GM18508 (cell line): ENCODE data around the gene NCOA1.
"Not testable (repeated sequence)": the region's sequence is repeated elsewhere in the genome, so short reads cannot be mapped to it uniquely, and the experiment has no call there.

Experiments used
- ATAC-seq: cut with Tn5 transposase; IDR thresholded peaks from one replicate; pipeline ENCODE4 v1.9.1; 2021; ENCODE audit warnings: moderate number of reproducible peaks; ENCODE audit not compliant: insufficient read depth, unreplicated experiment

Gene NCOA1

DNA sequence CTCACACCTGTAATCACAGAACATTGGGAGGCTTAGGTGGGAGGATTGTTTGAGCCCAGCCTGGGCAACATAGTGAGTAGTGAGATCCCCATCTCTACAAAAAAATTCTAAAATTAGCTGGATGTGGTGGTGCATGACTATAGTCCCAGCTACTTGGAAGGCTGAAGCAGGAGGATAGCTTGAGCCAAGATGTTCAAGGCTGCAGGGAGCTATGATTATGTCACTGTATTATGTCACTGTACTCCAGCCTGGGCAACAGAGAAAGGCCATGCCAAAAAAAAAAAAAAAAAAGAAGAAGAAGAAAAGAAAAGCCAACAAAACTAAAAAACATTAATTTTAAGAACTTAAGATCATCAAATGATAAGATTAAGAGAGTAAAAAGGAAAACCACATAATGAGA is 17.4 kb upstream of the NCOA1 start:
- no peak for ATAC-seq

- no peak for ATAC-seq
Observed at GRCh38 chr2:24474053-24474452, 17.0 kb upstream of the NCOA1 start.

DNA sequence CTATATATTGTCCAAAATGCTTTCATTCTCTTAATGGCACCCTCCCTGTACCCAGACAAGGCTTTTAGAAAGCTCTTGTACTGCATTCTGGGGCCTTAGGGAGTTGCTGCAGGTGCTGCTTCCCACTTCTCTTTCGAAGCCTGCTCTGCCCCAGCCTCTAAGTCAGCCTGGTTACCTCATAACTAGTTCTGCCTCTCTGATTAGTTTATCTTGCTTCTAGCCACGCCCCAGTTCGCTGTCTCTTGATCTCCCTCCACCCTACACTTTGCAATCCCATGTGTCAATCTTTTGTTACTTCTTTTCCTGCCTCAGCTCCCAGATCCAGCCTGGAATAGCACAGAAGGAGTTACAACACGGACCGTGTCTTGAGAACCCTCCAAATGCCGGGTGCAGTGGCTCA is 13.8 kb upstream of the NCOA1 start:
- ATAC-seq: no peak

DNA sequence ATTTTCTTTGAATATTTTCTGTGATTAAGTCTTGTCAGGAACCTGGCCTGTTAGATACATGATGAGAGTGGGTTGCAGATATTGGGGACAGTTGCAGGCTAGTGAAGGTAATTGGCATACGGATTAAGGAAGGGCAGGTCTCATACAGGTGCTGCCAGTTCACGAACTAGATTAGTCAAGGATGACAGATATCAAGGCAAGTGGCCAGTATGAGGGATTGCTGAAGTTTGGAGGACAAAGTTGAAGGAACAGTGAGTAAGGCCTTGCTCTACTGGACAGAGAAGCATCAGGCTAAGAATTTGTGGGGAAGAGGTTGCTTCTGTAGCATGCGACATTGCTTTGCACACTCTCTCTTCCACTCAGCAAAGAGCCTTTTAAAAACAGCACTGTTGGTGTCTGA is 12.8 kb upstream of the NCOA1 start:
- no peak for ATAC-seq

- ATAC-seq: no peak
Observed at GRCh38 chr2:24480245-24480644, 10.8 kb upstream of the NCOA1 start.

DNA sequence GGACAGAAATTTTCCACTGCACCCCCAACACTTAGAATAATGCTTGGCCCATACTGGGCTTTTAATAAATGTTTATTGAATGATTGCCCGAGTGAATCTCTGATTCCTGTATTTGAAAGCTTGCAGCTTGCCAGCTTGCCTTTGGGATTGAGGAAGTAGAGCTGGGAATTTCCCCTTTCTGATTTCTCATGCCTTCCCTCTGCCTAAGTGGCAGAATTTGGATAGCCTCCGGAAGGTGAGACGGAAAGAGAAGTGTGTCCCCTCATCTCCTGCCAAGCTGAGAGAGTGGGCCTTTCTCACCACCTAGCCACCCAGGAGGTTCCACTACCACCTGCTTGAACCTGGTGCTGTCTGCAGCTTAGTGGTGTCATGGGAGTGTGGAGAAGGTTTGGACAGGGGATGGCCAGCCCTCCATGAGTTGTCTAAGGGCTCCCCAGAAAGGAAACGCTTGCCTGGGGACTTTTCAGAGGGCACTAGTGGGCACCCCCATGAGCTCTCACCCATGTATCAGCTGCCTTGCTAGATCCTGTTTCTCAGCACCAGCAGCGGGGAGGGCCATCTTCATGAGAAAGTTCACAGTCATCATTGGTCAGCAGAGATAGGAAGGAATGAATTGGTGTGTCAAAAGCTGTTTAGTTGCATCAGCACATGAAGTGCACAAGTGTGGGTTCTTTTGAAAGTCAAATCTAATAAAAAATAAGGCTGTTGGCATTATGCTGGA is 8.6 kb upstream of the NCOA1 start:
- ATAC-seq: no peak

GRCh38 chr2:24482972-24483300 is 8.1 kb upstream of the NCOA1 start:
- ATAC-seq: no peak

DNA sequence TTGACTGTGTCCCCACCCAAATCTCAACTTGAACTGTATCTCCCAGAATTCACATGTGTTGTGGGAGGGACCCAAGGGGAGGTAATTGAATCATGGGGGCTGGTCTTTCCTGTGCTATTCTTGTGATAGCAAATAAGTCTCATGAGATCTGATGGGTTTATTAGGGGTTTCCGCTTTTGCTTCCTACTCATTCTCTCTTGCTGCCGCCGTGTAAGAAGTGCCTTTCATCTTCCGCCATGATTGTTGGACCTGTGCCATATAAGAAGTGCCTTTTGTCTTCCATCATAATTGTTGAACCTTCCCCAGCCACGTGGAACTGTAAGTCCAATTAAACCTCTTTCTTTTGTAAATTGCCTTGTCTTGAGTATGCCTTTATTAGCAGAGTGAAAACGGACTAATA is 6.4 kb upstream of the NCOA1 start:
- not testable (repeated sequence) for ATAC-seq

DNA sequence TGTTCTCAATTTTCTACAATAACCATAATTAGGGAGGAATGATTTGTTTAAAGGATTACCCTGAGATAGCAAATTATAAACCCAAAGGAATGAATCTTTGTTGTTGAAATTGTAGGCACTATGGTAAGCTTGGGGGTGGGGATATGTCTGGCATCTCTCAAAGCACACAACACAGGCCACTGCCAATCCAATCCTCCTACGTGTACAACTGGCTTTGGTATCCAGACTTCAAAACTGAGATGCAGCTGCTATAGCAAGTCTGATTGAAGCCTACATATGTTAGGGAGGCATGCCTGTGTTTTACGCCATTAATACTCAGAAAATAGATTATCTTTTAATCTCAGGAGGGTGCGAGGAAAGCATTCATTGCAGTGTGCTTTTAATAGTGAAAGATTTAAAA is 5.9 kb upstream of the NCOA1 start:
- ATAC-seq: no peak

GRCh38 chr2:24486636-24487205 is 4.3 kb upstream of the NCOA1 start:
- ATAC-seq: no peak

DNA sequence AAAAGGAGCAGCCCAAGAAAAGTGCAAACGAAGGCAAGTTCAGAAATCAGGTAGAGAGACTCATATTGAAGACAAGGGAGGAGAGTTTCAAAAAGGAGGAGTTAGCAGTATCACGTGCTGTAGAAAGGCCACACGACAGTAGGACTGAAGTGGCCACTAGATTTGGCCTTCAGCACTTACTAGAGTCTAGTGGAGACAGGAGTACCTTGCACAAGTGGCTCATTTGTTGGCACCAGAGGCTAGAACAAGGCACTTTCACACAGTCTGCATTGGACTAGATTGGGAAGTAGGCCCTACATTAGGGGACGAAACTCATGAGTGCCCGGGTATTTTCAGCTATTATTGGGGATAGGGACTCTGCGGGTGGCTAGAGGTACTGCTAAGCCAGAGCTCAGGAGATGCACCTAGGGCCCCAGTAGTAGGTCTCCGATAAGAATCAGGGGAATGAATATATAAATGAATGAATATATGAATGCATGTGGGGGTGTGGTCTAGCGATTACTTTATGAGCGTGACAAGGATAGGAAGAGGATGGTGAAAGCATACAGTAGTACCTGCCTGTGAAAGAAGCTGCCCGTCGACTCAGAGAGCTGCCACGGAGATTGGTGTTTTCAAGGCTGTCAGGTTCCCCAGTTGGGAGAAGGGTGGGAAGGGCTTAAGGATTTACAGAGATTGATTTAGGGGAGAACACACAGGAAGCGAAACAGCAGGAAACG is 1.4 kb upstream of the NCOA1 start:
- no peak for ATAC-seq

GRCh38 chr2:24490181-24490689 is 819 bp upstream of the NCOA1 start:
- no peak for ATAC-seq

- ATAC-seq: no peak
Observed at GRCh38 chr2:24491542-24492420, 727 bp downstream of the NCOA1 start.

GRCh38 chr2:24492421-24493279 is 1.6 kb downstream of the NCOA1 start:
- ATAC-seq: no peak

DNA sequence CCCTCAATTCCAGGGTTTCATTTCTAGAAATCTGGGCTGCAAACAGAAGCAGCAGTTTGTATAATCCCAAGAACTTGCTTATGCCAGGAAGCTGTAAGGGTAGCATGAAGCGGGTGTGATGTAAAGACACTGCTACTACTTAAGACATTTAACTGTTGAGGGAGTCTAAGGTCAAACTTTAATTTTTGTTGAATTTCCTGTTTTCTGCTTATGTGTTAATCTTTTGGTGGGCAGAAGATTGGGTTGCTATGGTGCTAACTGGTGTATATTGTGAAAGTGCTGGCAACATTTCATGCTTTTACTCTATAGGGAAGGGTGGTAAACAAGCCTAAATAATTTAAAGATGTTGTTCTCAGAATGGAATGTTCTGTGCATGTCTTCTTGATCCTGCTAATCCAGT is 2.7 kb downstream of the NCOA1 start:
- no peak for ATAC-seq

- no peak for ATAC-seq
Observed at GRCh38 chr2:24494410-24494809, 3.4 kb downstream of the NCOA1 start.

GRCh38 chr2:24495451-24495850 is 4.4 kb downstream of the NCOA1 start:
- no peak for ATAC-seq

DNA sequence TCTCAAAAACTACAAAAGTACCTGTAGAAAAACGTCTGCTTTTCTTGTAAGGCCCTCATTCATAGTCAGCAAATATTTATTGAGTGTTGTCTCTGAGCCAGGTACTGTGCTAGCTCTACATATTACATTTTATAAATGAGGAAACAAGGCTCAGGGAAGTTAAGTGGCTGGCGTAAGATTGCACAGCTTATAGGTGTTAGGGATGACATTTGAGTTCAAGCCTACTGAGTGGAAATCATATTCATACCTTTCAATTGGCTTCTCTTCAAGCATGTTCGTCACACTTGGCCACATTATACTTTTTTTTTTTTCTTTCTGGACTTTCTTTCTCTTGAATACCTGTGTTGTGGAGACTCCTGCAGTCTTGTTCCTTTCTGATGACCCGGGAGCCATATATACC is 5.9 kb downstream of the NCOA1 start:
- ATAC-seq: no peak

DNA sequence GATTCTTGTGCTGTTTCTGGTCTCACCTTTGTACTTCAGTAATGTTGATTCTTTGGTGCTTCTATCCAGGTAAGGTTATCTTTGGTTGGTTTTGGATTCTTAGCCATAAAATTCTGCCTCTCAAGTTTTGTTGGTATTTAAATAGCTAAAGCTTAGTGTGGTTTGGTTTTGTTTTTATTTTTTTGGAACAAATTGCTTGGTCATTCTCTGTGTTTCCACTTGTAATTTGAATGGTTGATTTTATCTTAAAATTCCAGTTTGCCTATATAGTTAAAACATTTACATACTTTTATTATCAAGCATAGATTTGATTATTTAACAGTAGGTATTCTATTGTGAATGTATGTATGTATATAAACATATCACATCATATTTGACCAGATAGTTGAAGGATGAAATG is 6.6 kb downstream of the NCOA1 start:
- ATAC-seq: no peak

- no peak for ATAC-seq
Observed at GRCh38 chr2:24498121-24498520, 7.1 kb downstream of the NCOA1 start.
